ACC112 (cell line): ENCODE data around the gene GBX1.

Experiments
- H2AFZ ChIP-seq: fragments of 200-600 bp; sonication (generic); one replicate; pipeline ENCODE4 v1.6.0; 2017; ENCODE audit warnings: antibody characterized with exemption, low read length; ENCODE audit not compliant: unreplicated experiment
- H3K27ac ChIP-seq: fragments of 200-600 bp; sonication (generic); 2 replicates; pipeline ENCODE4 v1.5.1; 2014; ENCODE audit warnings: low read depth, mild to moderate bottlenecking, antibody characterized with exemption, low read length, moderate library complexity
- H3K27me3 ChIP-seq: fragments of 200-600 bp; sonication (generic); 2 replicates; pipeline ENCODE4 v1.6.1; 2014; ENCODE audit warnings: mild to moderate bottlenecking, antibody characterized with exemption, low read length, moderate library complexity, mixed read lengths; ENCODE audit not compliant: insufficient read depth
- H3K36me3 ChIP-seq: fragments of 200-600 bp; sonication (generic); 2 replicates; pipeline ENCODE4 v1.6.1; 2016; ENCODE audit warnings: mild to moderate bottlenecking, antibody characterized with exemption, low read length, moderate library complexity, mixed read lengths; ENCODE audit not compliant: insufficient read depth
- H3K4me1 ChIP-seq: fragments of 200-600 bp; sonication (generic); one replicate; pipeline ENCODE4 v1.6.1; 2016; ENCODE audit warnings: low read length, mixed read lengths; ENCODE audit not compliant: insufficient read depth, unreplicated experiment, control insufficient read depth
- H3K4me3 ChIP-seq: fragments of 200-600 bp; sonication (generic); 2 replicates; pipeline ENCODE4 v1.5.1; 2014; ENCODE audit warnings: mild to moderate bottlenecking, low read depth, low read length
- H3K79me2 ChIP-seq: fragments of 200-600 bp; sonication (generic); one replicate; pipeline ENCODE4 v1.6.0; 2016; ENCODE audit warnings: low read length; ENCODE audit not compliant: control insufficient read depth, unreplicated experiment, insufficient read depth

GBX1 gene

DNA sequence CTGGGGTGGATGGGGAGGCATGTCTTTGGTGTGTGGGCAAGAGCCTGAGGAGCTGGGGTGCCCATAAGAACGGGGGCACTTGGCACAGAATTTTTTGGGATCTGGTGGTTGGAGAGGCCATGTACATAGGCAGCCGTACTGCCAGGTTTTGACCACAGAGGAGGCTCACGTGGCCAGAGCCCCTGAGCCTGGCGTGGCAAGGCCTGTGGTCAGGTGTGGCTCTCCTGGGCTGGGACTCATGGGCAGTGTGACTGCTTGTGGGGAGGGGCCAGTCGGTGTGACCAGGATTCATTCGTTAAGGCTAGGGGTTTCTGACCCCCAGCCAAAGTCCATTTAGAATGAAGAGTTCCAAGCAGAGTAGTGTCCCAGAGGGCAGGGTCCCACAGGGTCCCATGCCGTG, 43.0 kb downstream of the GBX1 start:
- Histone ChIP-seq H3K36me3 (0 out of 2 replicates have a peak, but pooled peaks cover 5% of the 10 kb centered on the region), H3K79me2 (no peaks in the 10 kb centered on the region), H3K27me3 (no peaks in the 10 kb centered on the region), H3K4me1 (no peaks in the 10 kb centered on the region), H3K27ac (no peak overlapping the region), H2AFZ (no peak overlapping the region), H3K4me3 (no peak overlapping the region)

DNA sequence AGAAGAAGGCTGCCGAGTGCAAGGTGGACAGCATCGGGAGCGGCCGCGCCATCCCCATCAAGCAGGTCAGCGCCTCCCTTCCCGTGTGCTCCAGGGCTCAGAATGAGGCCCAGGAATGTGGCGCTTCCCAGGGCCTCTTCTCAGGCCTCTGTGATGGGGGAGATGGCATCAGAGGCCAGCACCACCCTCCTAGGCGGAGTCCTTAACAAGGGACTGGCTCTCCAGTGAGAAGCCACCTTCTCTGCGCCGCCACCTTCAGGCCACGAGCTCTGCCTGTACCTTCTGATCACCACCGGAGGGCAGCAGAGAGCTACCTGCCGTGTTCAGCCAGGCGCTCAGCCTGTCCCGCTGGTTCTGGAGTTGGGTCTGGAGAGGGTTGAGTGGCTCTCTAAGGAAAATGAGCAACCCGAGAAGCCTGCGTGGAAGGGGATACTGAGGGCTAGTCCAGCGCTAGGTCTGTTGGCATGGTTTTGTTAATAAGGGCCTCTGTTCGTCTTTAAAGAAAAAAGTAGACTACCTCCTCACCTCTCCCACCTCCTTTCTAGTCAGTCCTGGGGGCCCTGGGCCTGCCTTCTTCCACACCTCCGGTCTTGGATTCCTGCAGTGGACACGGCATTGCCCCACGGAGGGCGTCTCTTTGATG, 43.6 kb downstream of the GBX1 start:
- 0 out of 2 replicates have a peak, but pooled peaks cover 5% of the 10 kb centered on the region for H3K36me3 ChIP-seq
- H2AFZ ChIP-seq, result no peak overlapping the region
- H3K4me1 ChIP-seq, result no peaks in the 10 kb centered on the region
- H3K27me3 ChIP-seq, result no peaks in the 10 kb centered on the region
- H3K79me2 ChIP-seq, result no peaks in the 10 kb centered on the region
- no peak overlapping the region for H3K27ac ChIP-seq
- H3K4me3 ChIP-seq, result no peak overlapping the region

DNA sequence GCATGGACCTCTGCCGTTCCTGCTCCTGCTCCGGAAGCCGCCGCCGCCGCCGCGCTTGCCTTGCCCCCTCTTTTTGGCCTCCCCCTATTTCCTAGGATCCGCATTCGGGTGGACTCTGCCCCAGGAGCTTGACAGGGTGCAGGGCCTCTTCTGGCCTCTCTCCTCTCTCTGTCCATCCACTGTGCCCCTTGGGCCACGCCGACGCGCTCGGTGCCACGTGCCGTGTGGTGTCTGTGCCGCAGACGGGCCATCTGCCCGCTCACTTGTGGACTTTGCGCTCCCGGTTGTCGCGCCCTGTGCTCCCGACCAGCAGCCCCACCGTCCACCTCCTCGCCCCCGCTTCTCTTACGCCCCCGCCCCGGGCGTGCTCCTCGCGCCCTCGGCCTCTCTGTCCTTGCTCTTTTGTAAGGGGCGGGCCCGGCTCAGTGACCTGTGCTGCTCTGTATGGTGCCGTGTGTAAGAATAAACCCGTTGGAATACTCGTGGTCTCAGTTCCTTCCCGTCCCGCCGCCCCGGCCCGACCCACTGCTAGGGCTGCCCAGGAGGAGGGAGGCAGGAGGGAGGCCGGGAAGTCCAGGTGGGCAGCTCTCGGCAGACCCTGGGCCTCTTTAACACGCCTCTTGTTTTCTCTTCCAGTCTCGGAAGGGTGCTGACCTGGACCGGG, 44.2 kb downstream of the GBX1 start:
- 0 out of 2 replicates have a peak, but pooled peaks cover 5% of the 10 kb centered on the region for H3K36me3 ChIP-seq
- H3K79me2 ChIP-seq, result no peaks in the 10 kb centered on the region
- H3K27me3 ChIP-seq, result no peaks in the 10 kb centered on the region
- no peak overlapping the region for H2AFZ ChIP-seq
- no peak overlapping the region for H3K27ac ChIP-seq
- H3K4me1 ChIP-seq, result no peaks in the 10 kb centered on the region
- H3K4me3 ChIP-seq, result no peak overlapping the region

DNA sequence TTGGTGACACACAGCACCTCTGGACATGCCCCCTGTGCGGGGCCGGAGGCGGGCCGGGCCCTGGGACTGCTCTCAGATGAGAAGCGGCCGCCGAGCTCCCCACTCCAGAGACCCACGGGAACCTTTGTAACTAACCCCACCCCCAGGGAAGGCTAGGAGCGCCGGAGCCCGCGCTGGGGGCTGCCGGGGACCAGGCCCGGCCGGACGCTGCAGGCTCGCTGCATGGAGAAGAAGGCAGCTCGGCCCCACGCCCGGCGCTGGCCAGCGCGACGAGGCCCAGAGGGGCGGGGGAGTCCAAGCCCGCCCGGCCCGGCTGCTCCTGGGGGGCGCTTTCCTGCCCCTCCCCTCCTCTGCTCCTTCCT, 44.7 kb downstream of the GBX1 start:
- Histone ChIP-seq H3K36me3 (0 out of 2 replicates have a peak, but pooled peaks cover 5% of the 10 kb centered on the region), H2AFZ (no peak overlapping the region), H3K4me1 (no peaks in the 10 kb centered on the region), H3K79me2 (no peaks in the 10 kb centered on the region), H3K4me3 (no peak overlapping the region), H3K27me3 (no peaks in the 10 kb centered on the region), H3K27ac (no peak overlapping the region)

DNA sequence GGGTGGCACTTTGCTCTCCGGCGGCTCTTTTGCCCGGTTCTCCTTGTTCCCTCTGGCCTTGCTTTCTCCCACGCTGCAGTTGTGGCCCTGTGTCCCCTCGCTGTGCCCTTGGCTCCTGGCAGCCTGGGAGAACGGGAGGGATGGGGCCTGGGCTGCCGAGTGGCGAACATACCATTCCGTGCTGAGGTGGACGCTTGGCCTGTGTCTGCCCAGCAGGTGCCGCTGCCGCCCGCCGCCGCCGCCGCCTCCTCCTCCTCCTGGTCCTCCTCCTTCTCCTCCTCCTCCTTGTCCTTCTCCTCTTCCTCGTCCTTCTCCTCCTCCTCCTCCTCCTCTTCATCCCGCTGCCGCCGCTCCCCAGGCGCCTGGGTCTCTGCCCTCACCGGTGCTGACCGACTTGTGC, 45.2 kb downstream of the GBX1 start:
- Histone ChIP-seq H3K27me3 (no peaks in the 10 kb centered on the region), H3K4me1 (no peaks in the 10 kb centered on the region), H3K27ac (no peak overlapping the region), H3K36me3 (0 out of 2 replicates have a peak, but pooled peaks cover 5% of the 10 kb centered on the region), H2AFZ (no peak overlapping the region), H3K4me3 (no peak overlapping the region), H3K79me2 (no peaks in the 10 kb centered on the region)

DNA sequence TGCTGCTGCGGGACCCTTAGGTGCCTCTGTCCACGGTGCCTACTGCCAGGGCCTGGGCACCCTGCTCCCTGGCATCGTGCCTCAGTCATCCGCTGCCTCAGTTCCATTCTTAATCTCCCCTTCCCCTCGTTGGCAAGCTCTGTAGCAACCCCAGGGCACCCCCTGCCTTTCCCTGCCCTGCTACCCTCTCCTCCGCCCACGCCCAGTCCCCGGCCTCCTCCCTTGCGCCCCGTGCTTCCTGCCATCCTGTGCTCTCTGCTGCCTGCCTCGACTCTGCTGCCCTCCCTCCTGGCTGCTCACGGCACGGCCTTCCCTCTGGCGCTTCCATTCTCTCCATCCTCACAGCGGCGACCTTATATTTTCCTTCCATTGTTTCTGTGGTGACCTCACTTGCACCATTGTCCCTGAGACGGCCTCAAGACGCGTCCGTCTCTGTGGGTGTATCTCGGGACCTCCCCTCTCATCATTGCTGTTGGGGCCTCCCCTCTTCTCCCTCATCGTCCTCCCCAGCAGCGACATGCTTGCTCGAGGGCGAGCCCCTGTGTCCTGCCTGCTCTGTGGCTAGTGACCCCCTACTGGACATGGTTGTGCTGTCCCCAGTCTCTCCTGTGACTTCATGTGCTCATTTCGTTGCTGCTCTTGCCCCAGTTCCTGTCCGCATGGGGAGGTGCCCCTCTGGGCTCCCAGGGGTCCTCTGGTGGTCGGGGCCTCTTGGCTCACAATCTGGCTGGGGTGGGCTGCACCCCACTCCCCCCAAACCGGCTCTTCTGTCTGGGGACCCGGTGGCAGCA, 45.9 kb downstream of the GBX1 start:
- peaks cover 1% of the 10 kb centered on the region for H3K79me2 ChIP-seq
- H3K27ac ChIP-seq, result no peak overlapping the region
- 0 out of 2 replicates have a peak, but pooled peaks cover 5% of the 10 kb centered on the region for H3K36me3 ChIP-seq
- H3K4me1 ChIP-seq, result no peaks in the 10 kb centered on the region
- H3K27me3 ChIP-seq, result no peaks in the 10 kb centered on the region
- no peak overlapping the region for H2AFZ ChIP-seq
- H3K4me3 ChIP-seq, result no peak overlapping the region

DNA sequence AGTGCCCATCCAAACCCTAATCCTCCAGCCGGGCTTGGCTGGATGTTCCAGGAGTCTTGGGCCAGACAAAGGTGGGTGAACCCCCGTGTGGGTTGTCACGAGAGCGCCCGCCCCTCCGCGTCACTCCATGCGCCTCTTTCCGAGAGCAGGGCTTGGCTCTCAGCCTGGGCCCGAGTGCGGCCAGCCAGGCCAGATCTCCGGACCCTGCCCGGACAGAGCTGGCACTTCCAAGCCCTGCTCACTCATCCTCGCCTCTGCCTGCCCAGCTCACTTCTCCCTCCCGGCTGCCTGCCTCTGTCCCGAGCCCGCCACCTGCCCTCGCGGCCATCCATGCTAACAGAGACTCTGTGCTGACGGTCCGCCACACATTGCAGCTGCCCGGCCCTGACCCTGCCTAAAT, 46.6 kb downstream of the GBX1 start:
- Histone ChIP-seq H3K27me3 (no peaks in the 10 kb centered on the region), H3K27ac (no peak overlapping the region), H2AFZ (no peak overlapping the region), H3K4me1 (no peaks in the 10 kb centered on the region), H3K36me3 (0 out of 2 replicates have a peak, but pooled peaks cover 5% of the 10 kb centered on the region), H3K4me3 (no peak overlapping the region), H3K79me2 (peaks cover 7% of the 10 kb centered on the region)

DNA sequence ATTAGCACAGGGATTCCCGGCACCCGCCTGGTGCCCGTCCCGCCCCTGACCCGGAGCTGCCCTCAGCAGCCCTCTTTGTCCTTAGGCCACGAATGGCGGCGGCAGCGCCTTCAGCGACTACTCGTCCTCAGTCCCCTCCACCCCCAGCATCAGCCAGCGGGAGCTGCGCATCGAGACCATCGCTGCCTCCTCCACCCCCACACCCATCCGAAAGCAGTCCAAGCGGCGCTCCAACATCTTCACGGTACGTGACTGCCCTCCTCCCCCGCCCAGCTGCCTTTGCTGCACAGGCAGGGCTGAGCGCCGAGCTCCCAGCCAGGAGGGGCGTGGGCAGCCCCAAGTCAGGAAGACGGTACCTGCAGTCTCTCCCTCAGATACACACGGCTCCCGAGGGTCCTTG, 47.6 kb downstream of the GBX1 start:
- H3K4me3 ChIP-seq, result no peak overlapping the region

DNA sequence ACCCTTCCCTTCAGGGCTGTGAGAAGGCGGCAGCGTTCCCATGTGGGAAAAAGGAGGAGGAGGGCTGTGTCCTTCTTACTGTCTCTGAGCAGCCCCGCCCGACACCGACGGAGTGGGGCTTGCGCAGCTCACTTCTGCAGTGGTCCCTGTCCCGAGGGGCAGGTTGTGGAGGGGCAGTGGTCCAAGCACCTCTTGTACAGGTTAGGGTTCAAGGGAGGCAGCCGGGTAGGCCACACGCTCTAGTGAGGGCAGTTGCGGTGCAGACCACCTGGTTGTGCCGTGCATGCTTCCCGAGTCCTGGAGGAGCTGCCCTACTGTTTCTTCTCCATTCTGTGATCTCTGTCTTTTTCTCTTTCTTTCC, 48.5 kb downstream of the GBX1 start:
- H3K36me3 ChIP-seq, result no peaks in the 10 kb centered on the region
- H2AFZ ChIP-seq, result no peak overlapping the region
- H3K79me2 ChIP-seq, result peaks cover 16% of the 10 kb centered on the region
- H3K4me1 ChIP-seq, result peaks cover 4% of the 10 kb centered on the region
- H3K27ac ChIP-seq, result no peak overlapping the region
- no peak overlapping the region for H3K4me3 ChIP-seq
- H3K27me3 ChIP-seq, result no peaks in the 10 kb centered on the region

More for the DNA sequence above, 47.6 kb downstream of the GBX1 start:
- H2AFZ ChIP-seq, result no peak overlapping the region
- no peaks in the 10 kb centered on the region for H3K4me1 ChIP-seq
- H3K36me3 ChIP-seq, result 0 out of 2 replicates have a peak, but pooled peaks cover 5% of the 10 kb centered on the region
- peaks cover 12% of the 10 kb centered on the region for H3K79me2 ChIP-seq
- H3K27me3 ChIP-seq, result no peaks in the 10 kb centered on the region
- H3K27ac ChIP-seq, result no peak overlapping the region

DNA sequence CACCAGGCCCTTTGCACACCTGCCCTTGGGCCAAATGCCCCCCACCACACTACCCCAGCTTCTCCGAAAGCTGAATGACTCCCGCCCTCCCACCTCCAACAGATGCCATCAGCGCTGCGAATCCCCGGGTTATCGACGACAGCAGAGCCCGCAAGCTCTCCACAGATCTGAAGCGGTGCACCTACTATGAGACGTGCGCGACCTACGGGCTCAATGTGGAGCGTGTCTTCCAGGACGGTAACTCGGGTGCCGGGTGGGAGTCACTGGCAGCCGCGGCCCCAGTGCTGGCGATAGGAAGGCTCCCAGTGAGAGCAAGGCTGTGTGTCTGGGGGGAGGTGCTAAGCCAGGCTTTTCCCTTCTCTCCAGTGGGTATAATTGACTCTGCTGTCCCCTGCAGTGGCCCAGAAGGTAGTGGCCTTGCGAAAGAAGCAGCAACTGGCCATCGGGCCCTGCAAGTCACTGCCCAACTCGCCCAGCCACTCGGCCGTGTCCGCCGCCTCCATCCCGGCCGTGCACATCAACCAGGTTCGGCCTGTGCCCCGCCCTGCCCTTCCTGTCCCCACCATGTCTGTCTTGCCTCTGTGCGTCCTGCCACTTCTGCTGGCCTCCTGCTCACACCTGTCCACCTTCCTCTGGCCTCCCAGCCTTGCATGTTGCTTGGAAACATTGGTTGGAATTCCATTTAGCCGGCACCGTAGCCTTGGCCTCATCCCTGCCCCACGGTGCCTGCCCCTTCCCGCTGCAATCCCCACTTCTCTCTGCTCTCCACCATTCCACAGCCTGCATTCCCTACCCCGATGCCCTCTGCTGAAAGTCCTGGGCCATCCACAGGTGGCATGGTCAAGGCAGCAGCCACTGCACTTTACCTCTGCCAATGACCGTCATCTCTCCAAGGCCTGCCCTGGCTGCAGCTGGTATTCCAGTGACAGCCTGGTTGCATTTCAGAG, 49.1 kb downstream of the GBX1 start:
- Histone ChIP-seq H3K79me2 (peaks cover 21% of the 10 kb centered on the region), H2AFZ (no peak overlapping the region), H3K4me1 (peaks cover 11% of the 10 kb centered on the region), H3K27me3 (no peaks in the 10 kb centered on the region), H3K27ac (no peak overlapping the region), H3K4me3 (no peak overlapping the region), H3K36me3 (no peaks in the 10 kb centered on the region)
